GM21576 (cell line): Measurements from ENCODE around the gene SMIM32.

Experiments used
- ATAC-seq: cut with Tn5 transposase; IDR thresholded peaks from one replicate; pipeline ENCODE4 v1.9.1; 2021; ENCODE audit warnings: mild to moderate bottlenecking, moderate library complexity; ENCODE audit not compliant: unreplicated experiment

SMIM32 gene

DNA sequence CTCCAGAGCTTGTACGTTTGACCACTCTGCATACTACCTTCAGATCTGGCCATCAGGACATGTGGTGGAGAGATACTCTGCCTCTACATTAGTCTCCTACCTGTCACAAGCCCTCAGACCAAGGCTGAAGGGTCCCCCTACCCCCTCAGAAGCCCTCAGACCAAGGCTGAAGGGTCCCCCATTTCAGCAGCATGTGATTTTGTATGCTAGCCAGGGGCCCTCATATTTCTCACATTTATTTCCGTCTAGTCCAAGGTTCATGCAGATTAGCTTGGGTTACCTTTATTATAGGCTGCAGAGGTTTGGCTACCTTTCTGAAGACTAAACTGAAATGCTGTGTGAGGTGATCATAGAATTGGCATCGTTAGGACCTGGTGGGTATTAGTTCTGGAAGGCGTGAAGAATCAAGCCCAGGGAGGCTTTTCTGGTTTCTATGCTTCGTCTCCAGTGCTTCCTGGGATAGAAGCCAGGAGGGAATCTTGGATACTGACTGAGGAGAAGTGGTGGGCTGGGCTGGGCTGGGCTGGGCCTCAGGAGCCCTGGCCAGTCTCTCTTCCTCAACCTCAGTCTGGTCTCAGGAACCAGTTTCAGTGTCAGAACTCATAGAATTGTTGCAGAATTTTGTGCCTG lies 2.8 kb downstream of the SMIM32 start:
- no peak for ATAC-seq

- ATAC-seq, result no peak
These were observed 4.1 kb downstream of the SMIM32 start for GRCh38 chr5:136188859-136189258.

DNA sequence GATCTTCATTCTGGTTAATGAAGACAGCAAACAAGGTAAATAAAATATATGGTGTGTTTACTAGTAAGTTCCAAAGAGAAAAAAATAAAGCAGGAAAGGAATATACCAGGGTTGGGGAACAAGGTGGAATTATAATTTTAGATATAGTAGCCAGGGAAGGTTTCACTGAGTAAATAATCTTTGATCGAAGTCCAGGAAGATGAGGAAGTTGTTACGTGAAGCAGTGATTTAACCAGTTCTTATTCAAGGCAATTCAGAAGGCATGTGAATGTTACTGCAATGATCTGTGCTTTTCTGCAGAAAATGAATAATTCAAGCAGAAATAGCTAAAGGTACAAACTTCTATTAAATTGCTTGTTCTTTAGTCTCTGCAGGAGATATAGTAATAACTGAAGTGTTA lies 6.2 kb downstream of the SMIM32 start:
- no peak for ATAC-seq

DNA sequence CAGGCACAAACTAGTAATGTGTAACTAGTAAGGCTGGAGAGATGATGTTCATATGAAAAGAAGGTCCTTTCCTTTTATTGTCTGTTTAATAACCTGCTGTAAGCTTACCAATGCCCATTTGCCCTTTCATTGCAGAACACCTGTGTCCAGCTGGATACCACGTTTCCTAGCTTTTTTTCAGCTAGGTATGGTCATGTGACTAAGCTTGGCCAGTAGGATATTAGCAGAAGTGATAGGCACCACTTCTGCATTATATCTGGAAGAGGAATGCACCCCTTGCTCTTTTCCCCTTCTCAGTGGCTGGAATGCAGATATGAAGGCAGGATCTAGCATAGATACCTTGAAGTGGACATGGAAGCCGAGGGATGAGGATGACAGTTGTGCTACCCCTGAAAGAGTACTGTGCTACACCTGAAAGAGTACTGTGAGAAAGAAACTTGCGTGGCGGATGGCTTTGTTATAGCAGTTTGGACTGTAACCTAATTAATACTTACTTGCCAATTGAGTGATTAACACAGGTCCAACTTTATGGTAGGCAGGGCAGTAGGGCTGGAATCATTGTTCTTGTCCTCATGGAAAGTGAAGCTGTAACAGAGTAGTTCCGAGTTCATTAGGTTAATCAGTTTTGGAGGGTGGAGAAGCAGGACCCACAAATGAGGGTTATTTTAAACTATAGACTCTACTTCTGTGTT lies 6.8 kb downstream of the SMIM32 start:
- ATAC-seq, result no peak

DNA sequence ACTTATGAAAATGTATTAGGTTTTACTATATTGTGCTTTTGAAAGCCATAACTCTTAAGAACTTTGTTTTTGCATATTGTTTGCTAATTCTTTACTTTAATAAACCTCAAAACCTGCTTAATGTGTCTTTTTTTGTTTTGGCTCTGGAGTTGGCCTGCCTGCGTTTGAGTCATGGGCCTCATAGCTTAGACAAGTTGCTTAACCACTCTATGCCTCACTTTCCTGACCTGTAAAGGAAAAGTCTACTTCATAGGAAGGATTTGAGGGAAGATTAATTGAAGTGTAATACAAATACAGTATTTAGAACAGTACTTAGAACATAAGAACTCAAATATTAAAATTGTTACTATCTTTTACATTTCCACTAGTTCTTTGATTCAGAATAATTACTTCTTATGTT lies 10.3 kb downstream of the SMIM32 start:
- ATAC-seq, result no peak

DNA sequence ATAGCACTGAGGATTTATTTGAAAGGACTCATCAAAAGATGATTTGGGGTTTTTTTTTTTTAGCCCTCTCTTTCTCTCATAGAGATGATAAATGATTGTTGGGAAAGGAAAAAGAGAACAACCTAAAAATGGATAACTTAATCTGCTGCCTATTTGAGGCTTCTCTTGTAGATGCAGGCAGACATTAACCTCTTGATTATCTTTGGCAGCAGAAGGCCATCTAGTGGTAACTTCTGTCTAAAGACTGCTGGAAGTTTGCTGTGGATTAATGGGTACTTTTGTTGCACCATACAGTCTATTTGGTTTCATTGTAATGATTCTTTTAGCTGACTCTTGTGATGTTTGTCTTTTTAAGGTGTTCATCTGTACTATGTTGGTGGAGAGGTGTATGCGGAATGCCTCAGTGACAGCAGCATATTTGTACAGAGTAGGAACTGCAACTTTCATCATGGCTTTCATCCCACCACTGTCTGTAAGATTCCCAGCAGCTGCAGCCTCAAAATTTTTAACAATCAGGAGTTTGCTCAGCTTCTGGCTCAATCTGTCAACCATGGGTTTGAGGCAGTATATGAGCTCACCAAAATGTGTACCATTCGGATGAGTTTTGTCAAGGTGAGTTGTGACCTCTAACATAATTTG lies 18.8 kb downstream of the SMIM32 start:
- ATAC-seq, result peak; percentile 75

GRCh38 chr5:136169218-136169617 lies 23.7 kb downstream of the SMIM32 start:
- no peak for ATAC-seq

DNA sequence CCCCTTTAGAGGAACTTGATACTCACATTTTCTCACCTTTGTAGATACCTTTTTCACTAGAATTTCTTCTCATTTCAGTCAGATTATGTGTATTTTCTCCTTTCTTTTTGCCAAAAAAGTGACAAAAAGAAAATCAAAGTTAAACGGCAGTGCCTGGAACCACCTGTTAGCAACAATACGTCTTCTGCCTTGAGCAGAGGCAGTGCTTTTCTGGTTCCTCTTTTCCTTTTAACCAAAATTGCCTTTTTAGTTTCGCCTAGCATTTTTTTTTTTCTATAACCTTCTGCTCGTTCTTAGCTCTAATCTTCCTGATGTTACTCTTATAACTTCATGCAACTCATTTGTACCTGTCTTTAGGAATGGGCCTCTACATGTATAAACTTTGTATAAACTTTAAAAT lies 26.1 kb downstream of the SMIM32 start:
- peak; percentile 86 for ATAC-seq

GRCh38 chr5:136164226-136164625 lies 28.7 kb downstream of the SMIM32 start:
- no peak for ATAC-seq

- ATAC-seq, result no peak
These were observed 31.0 kb downstream of the SMIM32 start for GRCh38 chr5:136162008-136162407.

GRCh38 chr5:136159457-136159856 lies 33.5 kb downstream of the SMIM32 start:
- ATAC-seq, result no peak

DNA sequence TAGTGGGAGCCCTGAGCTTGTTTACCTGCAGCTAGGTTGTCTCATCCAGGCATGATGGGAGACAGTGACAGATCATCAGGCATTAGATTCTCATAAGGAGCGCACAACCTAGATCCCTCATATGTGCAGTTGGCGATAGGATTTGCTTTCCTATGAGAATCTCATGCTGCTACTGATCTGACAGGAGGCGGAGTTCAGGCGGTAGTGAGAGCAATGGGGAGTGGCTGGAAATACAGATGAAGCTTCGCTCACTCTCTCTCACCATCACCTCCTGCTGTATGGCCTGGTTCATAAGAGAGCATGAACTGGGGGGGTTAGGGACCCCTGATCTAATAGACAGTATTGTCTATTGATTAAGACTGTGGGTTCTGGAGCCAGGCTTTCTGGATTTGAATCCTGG lies 35.4 kb downstream of the SMIM32 start:
- ATAC-seq, result no peak

DNA sequence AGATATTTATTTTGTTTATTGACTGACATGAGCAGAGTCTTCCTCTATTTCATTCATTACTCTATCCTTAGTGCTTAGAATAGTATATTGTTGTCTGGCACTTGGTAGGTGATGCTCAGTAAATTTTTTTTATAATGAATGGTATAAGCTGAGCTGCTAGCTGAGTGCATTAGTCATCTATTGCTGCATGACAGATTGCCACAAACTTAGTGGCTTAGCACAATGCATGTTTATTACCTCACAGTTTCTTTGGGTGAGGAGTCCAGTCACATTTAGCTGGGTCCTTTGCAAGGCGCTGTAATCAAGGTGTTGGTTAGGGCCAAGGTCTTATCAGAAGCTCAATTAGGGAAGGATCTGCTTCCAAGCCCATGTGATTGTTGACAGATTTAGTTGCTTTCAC lies 37.2 kb downstream of the SMIM32 start:
- ATAC-seq, result no peak

GRCh38 chr5:136155078-136155477 lies 37.9 kb downstream of the SMIM32 start:
- no peak for ATAC-seq

DNA sequence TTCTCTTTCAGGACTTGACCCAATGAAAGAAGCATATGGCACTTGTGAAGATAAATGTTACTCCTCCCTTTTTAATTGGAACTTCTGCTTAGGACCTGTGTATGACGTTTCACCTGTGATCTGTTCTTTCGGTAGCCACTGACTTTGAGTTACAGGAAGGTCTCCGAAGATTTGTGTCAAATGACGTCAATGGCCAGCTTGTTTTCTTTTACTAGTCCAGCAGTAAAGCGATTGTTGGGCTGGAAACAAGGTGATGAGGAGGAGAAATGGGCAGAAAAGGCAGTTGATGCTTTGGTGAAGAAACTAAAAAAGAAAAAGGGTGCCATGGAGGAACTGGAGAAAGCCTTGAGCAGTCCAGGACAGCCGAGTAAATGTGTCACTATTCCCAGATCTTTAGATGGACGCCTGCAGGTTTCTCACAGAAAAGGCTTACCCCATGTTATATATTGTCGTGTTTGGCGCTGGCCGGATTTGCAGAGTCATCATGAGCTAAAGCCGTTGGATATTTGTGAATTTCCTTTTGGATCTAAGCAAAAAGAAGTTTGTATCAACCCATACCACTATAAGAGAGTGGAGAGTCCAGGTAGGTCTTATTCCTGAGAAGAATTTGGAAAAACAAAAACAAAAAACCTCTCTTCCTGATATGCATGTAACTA lies 39.3 kb downstream of the SMIM32 start:
- ATAC-seq, result no peak

DNA sequence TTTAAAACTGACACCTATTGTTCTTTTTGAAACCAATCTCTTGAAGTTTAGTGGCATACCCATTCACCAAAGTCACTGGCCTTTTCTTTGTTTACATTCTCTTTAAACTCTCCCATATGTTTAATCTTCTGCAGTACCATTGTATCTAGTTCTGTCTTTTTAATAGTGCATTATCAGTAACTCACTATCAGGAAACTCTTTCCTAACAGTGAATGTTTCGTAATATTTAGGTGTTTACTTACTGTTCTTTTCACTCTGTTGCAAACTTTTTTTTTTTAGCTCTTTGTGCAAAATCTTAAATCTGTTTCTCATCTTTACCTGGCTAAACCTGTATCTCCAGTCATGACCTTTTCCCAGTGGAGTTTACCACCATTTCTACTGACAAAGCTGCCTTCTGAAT lies 43.1 kb downstream of the SMIM32 start:
- no peak for ATAC-seq

- ATAC-seq, result no peak
These were observed 45.3 kb downstream of the SMIM32 start for GRCh38 chr5:136147632-136148031.

- ATAC-seq, result no peak
These were observed 46.8 kb downstream of the SMIM32 start for GRCh38 chr5:136146201-136146600.

DNA sequence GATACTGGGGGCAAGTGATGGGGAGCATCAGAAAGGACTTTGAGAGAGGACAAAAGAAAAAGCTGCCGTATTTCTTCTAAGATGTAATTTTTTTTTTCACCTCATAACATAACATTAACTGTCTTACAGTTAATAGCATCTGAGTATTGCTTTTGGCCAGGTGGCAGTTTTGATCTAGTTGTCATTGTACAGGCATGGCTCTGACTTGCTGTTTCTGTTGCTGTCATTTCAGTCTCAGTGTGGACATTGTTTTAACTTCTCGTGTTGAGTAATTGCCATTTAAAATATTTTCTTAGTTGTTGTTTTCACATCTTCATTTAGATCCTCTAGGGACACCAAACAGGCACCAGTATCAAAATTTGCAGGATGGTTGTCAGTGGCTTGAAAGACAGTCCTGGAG lies 47.9 kb downstream of the SMIM32 start:
- ATAC-seq, result peak; percentile 61

DNA sequence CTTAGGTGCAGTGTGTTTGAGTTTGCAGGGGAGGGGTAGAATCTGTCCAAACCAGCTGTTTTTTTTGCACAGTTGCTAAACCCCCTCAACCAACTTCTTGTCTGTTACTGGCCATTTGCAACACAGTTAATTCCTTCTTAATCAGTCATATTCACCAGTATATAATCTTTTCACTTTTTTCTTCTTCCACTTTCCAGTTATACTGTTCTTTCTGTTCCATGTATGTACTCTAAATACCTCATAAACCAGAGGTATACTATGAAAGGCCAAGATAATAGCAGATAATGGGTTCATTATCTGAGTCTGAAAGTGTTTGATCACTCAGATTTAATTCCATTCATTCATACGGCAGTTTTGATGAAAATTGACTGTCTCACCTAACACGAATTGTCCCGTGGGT lies 49.2 kb downstream of the SMIM32 start:
- no peak for ATAC-seq

GRCh38 chr5:136143312-136143711 lies 49.6 kb downstream of the SMIM32 start:
- ATAC-seq, result no peak

DNA sequence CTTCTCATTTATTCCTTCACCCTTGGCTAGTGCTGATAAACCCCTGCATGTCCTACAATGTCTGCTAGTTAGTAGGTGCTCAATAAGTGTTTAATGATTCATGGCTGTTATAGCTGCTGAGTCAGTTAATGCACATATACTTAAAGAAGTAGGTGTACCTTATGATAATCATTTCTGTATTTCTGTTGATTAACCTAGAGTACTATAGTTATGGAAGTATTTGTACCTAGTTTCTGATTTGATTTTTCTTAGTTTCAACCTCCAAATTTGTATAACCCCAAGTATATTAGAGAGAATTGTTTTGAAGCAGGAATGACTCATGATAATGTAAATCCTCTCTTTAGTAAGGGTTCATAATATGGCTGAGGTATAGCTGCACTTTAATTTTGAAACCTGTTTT lies 51.4 kb downstream of the SMIM32 start:
- peak; percentile 79 for ATAC-seq
